VCaP (cell line): ENCODE data around the gene BICC1.

Source experiments
- H3K27ac ChIP-seq: fragments of 450-650 bp; 2 replicates; pipeline ENCODE4 v1.5.1; 2017
- TF ChIP-seq, protein P1 (sequence below): fragments of 450-650 bp; conservative IDR thresholded peaks from 2 replicates; pipeline ENCODE4 v1.5.1; 2017; ENCODE audit warnings: mild to moderate bottlenecking, moderate library complexity

Gene BICC1

GRCh38 chr10:58512491-58513187, at the start of gene BICC1:
TSS of gene BICC1 (plus strand) at chr10:58512872. CDS start at chr10:58513144, 272 bp downstream.
- TF ChIP-seq, protein P1, sequence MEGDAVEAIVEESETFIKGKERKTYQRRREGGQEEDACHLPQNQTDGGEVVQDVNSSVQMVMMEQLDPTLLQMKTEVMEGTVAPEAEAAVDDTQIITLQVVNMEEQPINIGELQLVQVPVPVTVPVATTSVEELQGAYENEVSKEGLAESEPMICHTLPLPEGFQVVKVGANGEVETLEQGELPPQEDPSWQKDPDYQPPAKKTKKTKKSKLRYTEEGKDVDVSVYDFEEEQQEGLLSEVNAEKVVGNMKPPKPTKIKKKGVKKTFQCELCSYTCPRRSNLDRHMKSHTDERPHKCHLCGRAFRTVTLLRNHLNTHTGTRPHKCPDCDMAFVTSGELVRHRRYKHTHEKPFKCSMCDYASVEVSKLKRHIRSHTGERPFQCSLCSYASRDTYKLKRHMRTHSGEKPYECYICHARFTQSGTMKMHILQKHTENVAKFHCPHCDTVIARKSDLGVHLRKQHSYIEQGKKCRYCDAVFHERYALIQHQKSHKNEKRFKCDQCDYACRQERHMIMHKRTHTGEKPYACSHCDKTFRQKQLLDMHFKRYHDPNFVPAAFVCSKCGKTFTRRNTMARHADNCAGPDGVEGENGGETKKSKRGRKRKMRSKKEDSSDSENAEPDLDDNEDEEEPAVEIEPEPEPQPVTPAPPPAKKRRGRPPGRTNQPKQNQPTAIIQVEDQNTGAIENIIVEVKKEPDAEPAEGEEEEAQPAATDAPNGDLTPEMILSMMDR, result peak; percentile 7; the same call in 1 of the 2 replicates
- H3K27ac ChIP-seq, result peak within 1 kb of the TSS; percentile 90

- TF ChIP-seq, protein P1, result no peak
- no peak overlapping the region for H3K27ac ChIP-seq
Observed at GRCh38 chr10:58464956-58465355, 47.7 kb upstream of the BICC1 start.

GRCh38 chr10:58465629-58466028, 47.0 kb upstream of the BICC1 start:
- TF ChIP-seq, protein P1, result no peak
- H3K27ac ChIP-seq, result no peak overlapping the region

DNA sequence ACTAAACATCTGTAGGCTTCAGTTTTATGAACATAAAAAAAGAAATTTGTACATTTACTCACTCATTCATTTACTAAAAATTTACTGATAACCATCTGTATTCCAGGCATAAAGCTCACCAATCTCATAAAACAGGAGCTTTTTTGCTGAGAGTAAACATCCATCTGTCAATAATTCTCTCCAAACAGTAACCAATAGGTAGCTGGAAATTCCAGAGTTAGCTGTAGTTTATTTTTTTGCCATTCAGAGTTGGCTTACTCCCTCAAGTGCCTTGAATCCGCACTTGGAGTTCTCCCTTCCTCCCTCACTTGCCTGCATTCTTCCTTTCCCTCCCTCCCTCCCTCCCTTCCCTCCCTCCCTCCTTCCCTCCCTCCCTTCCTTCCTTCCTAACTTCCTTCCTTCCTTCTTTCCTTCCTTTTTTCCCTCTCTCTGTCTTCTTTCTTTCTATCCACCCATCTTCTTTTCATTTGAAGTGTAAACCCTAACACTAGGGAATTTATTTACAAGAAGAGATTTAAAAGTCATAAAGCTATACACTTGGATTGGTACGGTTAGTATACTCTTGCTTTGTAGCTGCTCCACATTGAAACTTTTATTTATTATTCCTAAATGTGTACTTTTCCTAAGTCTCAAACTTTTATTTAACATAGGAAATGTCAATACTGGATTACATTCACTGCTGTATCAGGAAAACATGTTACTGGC, 44.6 kb upstream of the BICC1 start:
- peak overlapping the region; percentile 74 for H3K27ac ChIP-seq
- TF ChIP-seq, protein P1, result no peak

GRCh38 chr10:58473976-58474375, 38.7 kb upstream of the BICC1 start:
- no peak overlapping the region for H3K27ac ChIP-seq
- TF ChIP-seq, protein P1, result no peak

- TF ChIP-seq, protein P1, result no peak
- no peak overlapping the region for H3K27ac ChIP-seq
Observed at GRCh38 chr10:58475322-58476277, 37.1 kb upstream of the BICC1 start.

GRCh38 chr10:58477122-58477521, 35.5 kb upstream of the BICC1 start:
- TF ChIP-seq, protein P1, result no peak
- no peak overlapping the region for H3K27ac ChIP-seq
